ENCODE data around the gene TSPYL1. TPM values are rescaled to one million over a fixed set of nuclear protein-coding genes. Genes with fewer than 3 reads are reported as not detected.

The TSPYL1 gene
- total and polyA plus RNA-seq, 10 of the 15 experiments (the other 5 are each of a cell fraction or from before 2014, with no cell fraction given) = 22.9 to 44.1 (median 27.0) TPM

DNA sequence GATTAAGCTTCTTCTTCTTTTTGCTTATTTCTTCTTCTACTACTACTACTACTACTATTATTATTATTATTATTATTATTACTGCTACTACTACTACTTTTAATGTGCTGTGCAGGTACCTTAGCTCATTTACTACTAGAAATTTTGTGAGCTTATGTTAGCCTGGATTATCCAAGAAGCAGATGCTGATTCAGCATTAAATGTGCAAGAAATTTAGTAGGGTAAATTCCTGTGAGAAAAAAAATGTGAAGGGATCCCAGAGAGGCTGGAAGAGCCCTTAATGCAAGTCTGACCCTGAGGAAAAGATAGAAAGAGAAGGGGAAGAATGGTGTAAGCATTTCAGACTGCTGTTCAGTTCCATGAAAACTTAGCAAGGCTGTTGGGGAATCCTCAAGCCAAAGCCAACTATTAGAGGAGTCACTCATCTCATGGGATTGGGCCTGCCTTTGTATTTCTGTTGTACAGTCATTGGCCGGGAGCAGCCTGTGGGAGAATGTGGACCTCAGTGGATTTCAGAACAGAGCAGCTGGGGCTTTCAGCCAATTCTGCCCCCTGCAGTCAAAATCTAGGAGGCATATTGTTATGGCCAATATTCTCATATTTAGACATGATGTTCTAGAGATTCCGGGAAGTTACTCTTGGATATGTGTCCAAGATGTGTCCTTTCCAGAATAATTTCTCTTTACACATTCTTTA is 37.2 kb upstream of the TSPYL1 start:
- H3K27ac ChIP-seq (ENCODE audit: control insufficient read depth, insufficient read depth) = no peak overlapping the region
- H3K9me3 ChIP-seq (replicated peaks; ENCODE audit: control insufficient read depth, insufficient read depth, low read length) = no peaks in the 10 kb centered on the region
- H3K4me1 ChIP-seq (ENCODE audit: control insufficient read depth, insufficient read depth, low read length) = peaks cover 3% of the 10 kb centered on the region; the same call in 1 of the 2 replicates
- no peak for TF ChIP-seq TBL1XR1 (IDR thresholded peaks at IDR 0.05; ENCODE audit: low read depth, low read length)
- TF ChIP-seq, protein P1, sequence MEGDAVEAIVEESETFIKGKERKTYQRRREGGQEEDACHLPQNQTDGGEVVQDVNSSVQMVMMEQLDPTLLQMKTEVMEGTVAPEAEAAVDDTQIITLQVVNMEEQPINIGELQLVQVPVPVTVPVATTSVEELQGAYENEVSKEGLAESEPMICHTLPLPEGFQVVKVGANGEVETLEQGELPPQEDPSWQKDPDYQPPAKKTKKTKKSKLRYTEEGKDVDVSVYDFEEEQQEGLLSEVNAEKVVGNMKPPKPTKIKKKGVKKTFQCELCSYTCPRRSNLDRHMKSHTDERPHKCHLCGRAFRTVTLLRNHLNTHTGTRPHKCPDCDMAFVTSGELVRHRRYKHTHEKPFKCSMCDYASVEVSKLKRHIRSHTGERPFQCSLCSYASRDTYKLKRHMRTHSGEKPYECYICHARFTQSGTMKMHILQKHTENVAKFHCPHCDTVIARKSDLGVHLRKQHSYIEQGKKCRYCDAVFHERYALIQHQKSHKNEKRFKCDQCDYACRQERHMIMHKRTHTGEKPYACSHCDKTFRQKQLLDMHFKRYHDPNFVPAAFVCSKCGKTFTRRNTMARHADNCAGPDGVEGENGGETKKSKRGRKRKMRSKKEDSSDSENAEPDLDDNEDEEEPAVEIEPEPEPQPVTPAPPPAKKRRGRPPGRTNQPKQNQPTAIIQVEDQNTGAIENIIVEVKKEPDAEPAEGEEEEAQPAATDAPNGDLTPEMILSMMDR (IDR thresholded peaks at IDR 0.05 in 2 of 3, conservative IDR thresholded peaks at IDR 0.05 in 1 of 3; ENCODE audit: control insufficient read depth in 2 of 3, extremely low read depth in 1 of 3, insufficient read depth in 1 of 3, low read depth in 3 of 3, low read length in 3 of 3) = 0 out of 6 replicates have a peak, but pooled peaks of 1 of the 3 experiments have one; percentile 6
- no peak for TF ChIP-seq RCOR1 (conservative IDR thresholded peaks at IDR 0.05; ENCODE audit: low read depth, low read length)
- no peak for TF ChIP-seq NFYB (IDR thresholded peaks at IDR 0.05; ENCODE audit: insufficient read depth, low read depth, low read length)
- TF ChIP-seq RAD21 (IDR thresholded peaks at IDR 0.05; ENCODE audit: insufficient read depth, low read depth, low read length) = no peak
- ATAC-seq (no peak), DNase-seq (ENCODE audit: low read depth, low spot score) (no peak), FAIRE-seq (no peak)
- no peaks in the 10 kb centered on the region; a peak in 1 of 4 replicates for H3K27me3 ChIP-seq (replicated peaks in 1 of 2; ENCODE audit: control insufficient read depth in 2 of 2, insufficient read depth in 2 of 2, low read length in 1 of 2)
- RAD21 ChIA-PET (ENCODE audit: unreplicated experiment) = interaction anchor here (0.9 to 1.5 kb wide), 6 partner anchors 10 to 50 kb away, joined by 3 to 6 read pairs (median 4); no protein-coding TSS in a partner anchor
- SMC1A ChIA-PET (ENCODE audit: uncharacterized antibody, unreplicated experiment) = interaction anchor here (0.6 to 1.4 kb wide), 8 partner anchors 10 to 199 kb away, joined by 3 to 5 read pairs (median 4); no protein-coding TSS in a partner anchor
- BruUV-seq (replicated peaks) = no TSS peak
- in situ Hi-C loops (cut with MboI) (no loop called here), intact Hi-C loops (cut with micrococcal nuclease; ENCODE audit: unreplicated experiment) (no loop called here)
- WGBS (ENCODE audit: insufficient coverage, insufficient replicate concordance, low lambda C conversion rate, missing lambda C conversion rate) = 100% methylated on average over 2 of the region's 2 CpGs
- H3K36me3 ChIP-seq (ENCODE audit: control insufficient read depth in 2 of 2, insufficient read depth in 2 of 2, low read length in 1 of 2) = no peaks in the 10 kb centered on the region
- H3K4me3 ChIP-seq = no peak overlapping the region
- no peaks in the 10 kb centered on the region for H3K79me2 ChIP-seq (ENCODE audit: control insufficient read depth, insufficient read depth, low read length)
- no peak overlapping the region for H3K9ac ChIP-seq (ENCODE audit: control insufficient read depth, insufficient read depth, low read length)
- CTCF ChIA-PET = interaction anchor here (0.9 to 1.9 kb wide), 9 partner anchors 28 to 242 kb away, joined by 3 to 13 read pairs (median 4); partner anchors contain the start of gene TSPYL1
- H2AFZ ChIP-seq (ENCODE audit: control insufficient read depth, low read depth, low read length) = no peak overlapping the region
- POLR2A ChIA-PET = no interaction called here
- H3K4me2 ChIP-seq (ENCODE audit: control insufficient read depth, insufficient read depth) = no peak overlapping the region
- no peaks in the 10 kb centered on the region for H4K20me1 ChIP-seq (ENCODE audit: control insufficient read depth, insufficient read depth)
